ENCODE results near the gene FSHR.

The FSHR gene

GRCh38 chr2:49154140-49154539 lies at the start of gene FSHR:
TSS of gene FSHR (minus strand) at chr2:49154515. CDS start at chr2:49154417, 98 bp downstream.
- DNase-seq = no peak

GRCh38 chr2:49199266-49199665 lies 45.0 kb upstream of the FSHR start:
- no peak for DNase-seq

GRCh38 chr2:49194701-49195100 lies 40.4 kb upstream of the FSHR start:
- no peak for DNase-seq

GRCh38 chr2:49192036-49192435 lies 37.7 kb upstream of the FSHR start:
- no peak for DNase-seq

- no peak for DNase-seq
These were observed 35.4 kb upstream of the FSHR start for GRCh38 chr2:49189512-49190225.

GRCh38 chr2:49186050-49186648 lies 31.8 kb upstream of the FSHR start:
- no peak for DNase-seq

- DNase-seq = no peak
These were observed 24.3 kb upstream of the FSHR start for GRCh38 chr2:49178656-49179055.

GRCh38 chr2:49177194-49177593 lies 22.9 kb upstream of the FSHR start:
- DNase-seq = no peak

GRCh38 chr2:49175831-49176230 lies 21.5 kb upstream of the FSHR start:
- DNase-seq = no peak

- DNase-seq = no peak
These were observed 20.4 kb upstream of the FSHR start for GRCh38 chr2:49174750-49175149.

- DNase-seq = no peak
These were observed 12.8 kb upstream of the FSHR start for GRCh38 chr2:49167131-49167530.

- DNase-seq = no peak
These were observed 11.3 kb upstream of the FSHR start for GRCh38 chr2:49165662-49166061.

- no peak for DNase-seq
These were observed 10.4 kb upstream of the FSHR start for GRCh38 chr2:49164729-49165128.

GRCh38 chr2:49162151-49162550 lies 7.8 kb upstream of the FSHR start:
- no peak for DNase-seq

GRCh38 chr2:49154891-49155290 lies 576 bp upstream of the FSHR start:
- DNase-seq = no peak

GRCh38 chr2:49153252-49153651 lies 1.1 kb downstream of the FSHR start:
- DNase-seq = no peak

GRCh38 chr2:49152824-49153223 lies 1.5 kb downstream of the FSHR start:
- no peak for DNase-seq

GRCh38 chr2:49146401-49146800 lies 7.9 kb downstream of the FSHR start:
- DNase-seq = no peak

GRCh38 chr2:49131801-49132200 lies 22.5 kb downstream of the FSHR start:
- no peak for DNase-seq

GRCh38 chr2:49129034-49129433 lies 25.3 kb downstream of the FSHR start:
- no peak for DNase-seq

GRCh38 chr2:49123600-49123999 lies 30.7 kb downstream of the FSHR start:
- no peak for DNase-seq

GRCh38 chr2:49122107-49122506 lies 32.2 kb downstream of the FSHR start:
- no peak for DNase-seq

GRCh38 chr2:49113046-49113445 lies 41.3 kb downstream of the FSHR start:
- no peak for DNase-seq

GRCh38 chr2:49111456-49111855 lies 42.9 kb downstream of the FSHR start:
- no peak for DNase-seq

- DNase-seq = no peak
These were observed 43.3 kb downstream of the FSHR start for GRCh38 chr2:49111006-49111405.

Data from cortex of kidney (tissue), 1 donor.